ENCODE measurements around the gene TEX11. TPM values are rescaled to one million over a fixed set of nuclear protein-coding genes. Genes with fewer than 3 reads are reported as not detected.
"Not testable (repeated sequence)": the region's sequence is repeated elsewhere in the genome, so short reads cannot be mapped to it uniquely, and the experiment has no call there.

TEX11 gene
- total RNA-seq, 1 experiment from 2014 or later = not detected

GRCh38 chrX:70806081-70806480 lies 102.4 kb downstream of the TEX11 start:
- H3K4me3 ChIP-seq = no peak overlapping the region
- ChIA-PET POLR2A (ENCODE audit: unreplicated experiment) (no interaction called here), CTCF (no interaction called here)
- no peak overlapping the region for H3K4me2 ChIP-seq
- no peak overlapping the region for H3K27ac ChIP-seq
- H2AFZ ChIP-seq = no peak overlapping the region
- no peaks in the 10 kb centered on the region for H4K20me1 ChIP-seq (ENCODE audit: insufficient read depth)
- DNase-seq = no peak
- no peaks in the 10 kb centered on the region for H3K9me3 ChIP-seq (ENCODE audit: insufficient read depth, low read depth)
- no peaks in the 10 kb centered on the region for H3K79me2 ChIP-seq (ENCODE audit: low read depth)
- no peaks in the 10 kb centered on the region for H3K27me3 ChIP-seq (ENCODE audit: insufficient read depth, low read depth)
- H3F3A ChIP-seq (ENCODE audit: insufficient read depth, low read depth) = no peaks in the 10 kb centered on the region
- intact Hi-C loops (cut with micrococcal nuclease; ENCODE audit: unreplicated experiment) = no loop called here
- H3K36me3 ChIP-seq (ENCODE audit: low read depth) = no peaks in the 10 kb centered on the region
- BruUV-seq (replicated peaks) = no TSS peak
- H3K9me2 ChIP-seq (ENCODE audit: insufficient read depth) = no peaks in the 10 kb centered on the region
- TF ChIP-seq CTCF (conservative IDR thresholded peaks at IDR 0.05) = no peak
- TF ChIP-seq EZH2 (IDR thresholded peaks at IDR 0.05; ENCODE audit: low read depth) = no peak
- no peaks in the 10 kb centered on the region for H3K4me1 ChIP-seq (replicated peaks; ENCODE audit: insufficient read depth)

- BruUV-seq (replicated peaks); H3K9me2 ChIP-seq (ENCODE audit: insufficient read depth); H3K79me2 ChIP-seq (ENCODE audit: low read depth); H3K9me3 ChIP-seq (ENCODE audit: insufficient read depth, low read depth); POLR2A ChIA-PET (ENCODE audit: unreplicated experiment); H3K4me1 ChIP-seq (replicated peaks; ENCODE audit: insufficient read depth); CTCF ChIA-PET; H3K27ac ChIP-seq; H3K4me2 ChIP-seq; H4K20me1 ChIP-seq (ENCODE audit: insufficient read depth); H2AFZ ChIP-seq; DNase-seq; H3K36me3 ChIP-seq (ENCODE audit: low read depth); intact Hi-C loops (cut with micrococcal nuclease; ENCODE audit: unreplicated experiment); H3K27me3 ChIP-seq (ENCODE audit: insufficient read depth, low read depth); H3K4me3 ChIP-seq; H3F3A ChIP-seq (ENCODE audit: insufficient read depth, low read depth): not testable (repeated sequence)
These were observed 111.8 kb downstream of the TEX11 start for GRCh38 chrX:70796742-70797141.

GRCh38 chrX:70774223-70774622 lies 134.3 kb downstream of the TEX11 start:
- Histone ChIP-seq H4K20me1 (ENCODE audit: insufficient read depth) (no peaks in the 10 kb centered on the region), H3K27me3 (ENCODE audit: insufficient read depth, low read depth) (no peaks in the 10 kb centered on the region), H2AFZ (no peak overlapping the region), H3K4me3 (no peak overlapping the region), H3K36me3 (ENCODE audit: low read depth) (no peaks in the 10 kb centered on the region), H3K9me3 (ENCODE audit: insufficient read depth, low read depth) (no peaks in the 10 kb centered on the region), H3K4me2 (no peak overlapping the region), H3K27ac (no peak overlapping the region), H3K9me2 (ENCODE audit: insufficient read depth) (no peaks in the 10 kb centered on the region), H3K4me1 (replicated peaks; ENCODE audit: insufficient read depth) (no peaks in the 10 kb centered on the region), H3K79me2 (ENCODE audit: low read depth) (no peaks in the 10 kb centered on the region), H3F3A (ENCODE audit: insufficient read depth, low read depth) (no peaks in the 10 kb centered on the region)
- POLR2A ChIA-PET (ENCODE audit: unreplicated experiment) = no interaction called here
- intact Hi-C loops (cut with micrococcal nuclease; ENCODE audit: unreplicated experiment) = loop anchor here (10.0 kb wide), 1 partner anchor 401 kb away; no protein-coding TSS in a partner anchor
- CTCF ChIA-PET = no interaction called here
- no peak for TF ChIP-seq EZH2 (IDR thresholded peaks at IDR 0.05; ENCODE audit: low read depth)
- no peak for TF ChIP-seq CTCF (conservative IDR thresholded peaks at IDR 0.05)
- BruUV-seq (replicated peaks) = no TSS peak
- no peak for DNase-seq

GRCh38 chrX:70769659-70770227 lies 138.8 kb downstream of the TEX11 start:
- no TSS peak for BruUV-seq (replicated peaks)
- H3F3A ChIP-seq (ENCODE audit: insufficient read depth, low read depth) = no peaks in the 10 kb centered on the region
- H3K4me3 ChIP-seq = no peak overlapping the region
- ChIA-PET CTCF (interaction anchor here (0.5 kb wide), 2 partner anchors 11 to 883 kb away, joined by 3 to 4 read pairs; no protein-coding TSS in a partner anchor), POLR2A (ENCODE audit: unreplicated experiment) (interaction anchor here (0.7 kb wide), 1 partner anchor 365 kb away, joined by 10 read pairs; no protein-coding TSS in a partner anchor)
- no peaks in the 10 kb centered on the region for H3K9me2 ChIP-seq (ENCODE audit: insufficient read depth)
- no peak overlapping the region for H3K27ac ChIP-seq
- no peaks in the 10 kb centered on the region for H3K36me3 ChIP-seq (ENCODE audit: low read depth)
- intact Hi-C loops (cut with micrococcal nuclease; ENCODE audit: unreplicated experiment) = loop anchor here (5.0 to 10.0 kb wide), 2 partner anchors 193 to 405 kb away; no protein-coding TSS in a partner anchor
- no peaks in the 10 kb centered on the region for H3K9me3 ChIP-seq (ENCODE audit: insufficient read depth, low read depth)
- no peak for DNase-seq
- no peaks in the 10 kb centered on the region; the same call in 1 of the 2 replicates for H3K27me3 ChIP-seq (ENCODE audit: insufficient read depth, low read depth)
- H2AFZ ChIP-seq = no peak overlapping the region
- H4K20me1 ChIP-seq (ENCODE audit: insufficient read depth) = no peaks in the 10 kb centered on the region
- H3K4me1 ChIP-seq (replicated peaks; ENCODE audit: insufficient read depth) = no peaks in the 10 kb centered on the region
- no peaks in the 10 kb centered on the region for H3K79me2 ChIP-seq (ENCODE audit: low read depth)
- no peak overlapping the region for H3K4me2 ChIP-seq
- TF ChIP-seq CTCF (conservative IDR thresholded peaks at IDR 0.05) = peak; percentile 70
- TF ChIP-seq EZH2 (IDR thresholded peaks at IDR 0.05; ENCODE audit: low read depth) = no peak
